Ovary (tissue), 1 donor: ENCODE results near the gene TMEM72.

ENCODE experiments used
- EP300 ChIP-seq: sonication (generic); formaldehyde crosslinking; IDR thresholded peaks from one replicate; pipeline ENCODE4 v1.6.1; 2017; ENCODE audit warnings: antibody characterized with exemption
- POLR2A ChIP-seq: fragments of 450-650 bp; IDR thresholded peaks from one replicate; pipeline ENCODE4 v1.6.1; 2017; ENCODE audit warnings: antibody characterized with exemption, mild to moderate bottlenecking, moderate library complexity

GRCh38 chr10:44965104-44965503 lies 54.0 kb downstream of the TMEM72 start:
- no peak for TF ChIP-seq EP300
- no peak for TF ChIP-seq POLR2A
